HG03095 (cell line): ENCODE measurements around the gene HSPG2.
"Not testable (repeated sequence)": the region's sequence is repeated elsewhere in the genome, so short reads cannot be mapped to it uniquely, and the experiment has no call there.

ENCODE experiments used
- ATAC-seq: cut with Tn5 transposase; IDR thresholded peaks from one replicate; pipeline ENCODE4 v1.9.1; 2021; ENCODE audit warnings: moderate library complexity; ENCODE audit not compliant: unreplicated experiment

HSPG2 gene

DNA sequence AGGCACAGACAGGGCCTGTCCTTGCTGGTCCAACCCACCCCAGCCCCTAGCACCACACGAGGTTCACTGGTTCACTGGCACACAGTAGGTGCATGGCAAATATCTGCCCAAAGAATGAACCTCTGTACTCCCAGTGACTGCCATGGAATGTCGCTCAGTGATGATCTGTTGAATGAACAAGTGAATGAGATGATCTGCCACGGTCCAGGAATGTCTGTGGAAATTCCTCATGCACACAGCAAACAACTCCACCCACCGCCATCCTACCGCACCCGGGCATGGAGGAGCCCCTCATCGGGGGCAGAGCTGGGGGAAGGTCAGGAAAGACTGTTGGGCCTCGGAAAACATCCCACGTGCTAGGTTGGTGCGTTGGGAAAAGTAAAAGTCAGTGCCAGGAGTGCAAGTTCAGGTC, 1.7 kb downstream of the HSPG2 start:
- no peak for ATAC-seq

DNA sequence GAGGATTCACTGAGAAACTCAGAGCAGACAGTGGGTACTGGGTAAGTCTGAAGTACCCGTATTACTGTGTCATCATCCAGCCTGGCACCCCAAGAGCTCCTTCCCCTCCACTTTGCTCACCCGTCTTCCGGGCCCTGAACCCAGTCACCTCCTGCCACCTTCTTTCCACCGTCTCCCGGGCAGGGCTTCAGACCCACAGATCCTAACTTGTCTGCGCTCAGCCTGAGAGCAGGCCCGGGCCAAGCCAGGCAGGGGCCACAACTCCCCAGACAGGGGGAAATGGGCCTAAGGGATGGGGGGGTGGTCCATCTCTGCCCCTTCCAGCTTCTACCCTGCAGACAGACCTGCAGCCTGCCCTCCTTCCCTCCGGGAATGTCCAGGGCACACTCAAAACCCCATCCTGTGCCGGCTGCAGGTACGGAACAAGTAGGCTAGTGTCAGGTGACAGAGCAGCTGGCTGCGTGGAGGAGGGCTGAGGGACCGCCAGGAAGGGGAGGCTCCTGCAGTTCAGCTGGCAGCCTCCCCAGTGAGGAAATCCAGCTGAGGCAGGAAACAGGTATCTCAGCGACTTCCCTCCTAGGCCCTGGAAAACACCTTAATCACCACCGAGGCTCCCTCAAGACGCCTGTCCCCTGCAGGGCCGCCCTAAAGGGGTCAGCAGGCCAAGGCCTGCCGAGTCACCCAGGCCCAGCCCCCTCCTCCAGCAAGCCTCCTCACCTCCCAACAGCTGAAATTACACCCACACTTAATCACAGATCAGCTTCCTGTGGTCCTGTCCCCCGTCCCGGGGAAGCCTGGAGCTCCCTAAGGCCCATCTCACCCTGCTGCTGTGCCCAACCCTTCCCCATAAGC, 3.5 kb downstream of the HSPG2 start:
- ATAC-seq = no peak

DNA sequence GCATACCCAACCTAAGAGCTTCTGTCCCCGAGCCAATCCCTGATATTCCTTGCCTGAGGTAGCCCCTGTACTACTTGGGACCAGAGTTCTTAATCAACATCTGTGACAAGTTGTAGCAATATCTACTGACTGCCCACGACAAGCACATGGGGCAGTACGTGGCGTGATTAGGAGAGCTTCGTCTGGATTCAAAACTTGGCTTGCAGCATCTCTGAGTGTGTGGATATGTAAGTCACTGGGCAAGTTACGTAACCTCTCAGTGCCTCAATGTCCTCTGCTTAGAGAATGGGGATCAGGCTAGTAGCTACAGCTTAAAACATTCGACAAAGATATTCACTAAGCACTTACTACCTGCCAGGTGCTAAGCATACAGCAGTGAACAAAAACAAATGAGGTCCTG, 5.0 kb downstream of the HSPG2 start:
- ATAC-seq = no peak

DNA sequence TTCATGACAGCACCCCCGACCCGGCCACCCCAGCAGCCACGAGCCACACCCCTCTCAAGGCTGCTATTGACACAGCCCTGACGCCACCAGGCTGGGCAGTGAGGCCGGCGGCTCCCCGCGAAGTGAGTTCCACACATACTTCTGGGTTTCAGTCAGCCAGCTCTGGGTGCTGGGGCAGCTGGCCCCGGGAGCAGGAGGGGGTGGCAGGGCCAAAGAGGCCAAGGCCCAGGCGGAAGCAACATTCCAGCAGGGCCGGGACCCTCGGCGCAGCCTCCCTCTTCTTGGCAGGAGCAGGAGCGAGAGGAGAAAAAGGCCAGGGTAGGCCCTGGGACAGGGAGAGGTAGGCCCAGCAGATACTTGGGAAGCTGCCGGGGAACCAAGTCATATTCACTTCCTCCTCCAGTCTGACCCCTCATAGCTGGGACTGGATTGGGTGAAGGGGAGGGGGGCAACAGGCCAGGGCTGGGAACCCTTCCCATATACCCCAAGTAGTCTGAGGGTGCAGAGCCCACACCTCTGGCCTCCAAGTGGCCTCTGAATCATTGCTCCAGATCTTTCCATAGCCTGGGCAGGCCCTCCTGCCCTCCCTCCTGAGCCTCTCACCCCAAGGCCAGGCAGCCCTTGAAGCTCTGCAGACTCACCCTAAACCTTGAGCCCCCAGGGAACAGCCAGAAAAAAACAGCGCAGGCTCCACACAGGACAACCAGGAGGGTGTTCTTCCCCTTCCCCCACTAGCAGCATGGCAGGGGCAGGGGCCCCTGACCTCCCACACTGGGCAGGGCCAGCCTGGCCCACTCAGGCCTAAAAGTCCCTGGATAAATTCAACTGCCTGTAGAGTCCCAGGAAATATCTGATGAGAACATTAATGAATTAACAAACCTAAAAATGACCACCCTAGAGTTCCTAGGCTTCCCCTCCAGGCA, 5.7 kb downstream of the HSPG2 start:
- ATAC-seq = no peak

DNA sequence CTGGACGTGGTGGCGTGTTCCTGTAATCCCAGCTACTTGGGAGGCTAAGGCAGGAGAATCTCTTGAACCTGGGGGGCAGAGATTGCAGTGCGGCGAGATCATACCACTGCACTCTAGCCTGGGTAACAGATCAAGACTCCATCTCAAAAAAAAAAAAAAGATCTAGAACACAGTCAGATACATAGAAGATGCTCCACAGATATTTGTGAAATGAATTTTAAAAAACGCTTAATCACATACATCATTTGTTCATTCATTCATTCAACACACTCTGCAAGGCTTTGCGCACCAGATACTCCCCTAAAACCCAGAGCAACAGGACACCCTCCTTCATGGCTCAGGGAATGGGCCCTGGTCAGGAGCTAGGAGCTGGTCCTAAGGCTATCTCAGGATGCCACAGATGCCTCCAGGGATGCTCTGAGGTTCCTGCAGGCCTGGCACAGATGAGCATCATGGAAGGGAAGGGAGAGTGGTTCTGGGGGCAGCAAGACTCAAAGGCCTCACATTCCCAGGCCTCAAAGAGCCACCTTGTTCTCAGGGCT, 6.4 kb downstream of the HSPG2 start:
- ATAC-seq = no peak

DNA sequence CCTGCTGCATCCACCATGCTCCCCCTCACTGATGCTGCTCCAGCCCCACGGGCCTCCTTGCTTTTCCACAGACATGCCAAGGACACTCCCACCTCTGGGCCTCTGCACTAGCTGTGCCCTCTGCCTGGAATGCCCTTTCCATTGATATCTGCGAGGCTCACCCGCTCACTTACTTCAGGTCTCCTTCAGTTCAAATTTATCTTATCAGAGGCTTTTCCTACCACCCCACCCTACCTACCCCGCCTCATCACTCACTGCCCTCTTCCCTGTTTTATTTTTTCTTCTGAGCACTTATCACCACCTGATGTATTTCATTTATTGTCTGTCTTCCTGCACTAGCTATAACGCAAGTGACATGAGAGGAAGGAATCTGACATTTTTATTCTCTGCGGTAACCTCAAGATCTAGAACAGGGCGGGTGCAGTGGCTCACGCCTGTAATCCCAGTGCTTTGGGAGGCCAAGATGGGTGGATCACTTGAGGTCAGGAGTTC, 7.0 kb downstream of the HSPG2 start:
- no peak for ATAC-seq

DNA sequence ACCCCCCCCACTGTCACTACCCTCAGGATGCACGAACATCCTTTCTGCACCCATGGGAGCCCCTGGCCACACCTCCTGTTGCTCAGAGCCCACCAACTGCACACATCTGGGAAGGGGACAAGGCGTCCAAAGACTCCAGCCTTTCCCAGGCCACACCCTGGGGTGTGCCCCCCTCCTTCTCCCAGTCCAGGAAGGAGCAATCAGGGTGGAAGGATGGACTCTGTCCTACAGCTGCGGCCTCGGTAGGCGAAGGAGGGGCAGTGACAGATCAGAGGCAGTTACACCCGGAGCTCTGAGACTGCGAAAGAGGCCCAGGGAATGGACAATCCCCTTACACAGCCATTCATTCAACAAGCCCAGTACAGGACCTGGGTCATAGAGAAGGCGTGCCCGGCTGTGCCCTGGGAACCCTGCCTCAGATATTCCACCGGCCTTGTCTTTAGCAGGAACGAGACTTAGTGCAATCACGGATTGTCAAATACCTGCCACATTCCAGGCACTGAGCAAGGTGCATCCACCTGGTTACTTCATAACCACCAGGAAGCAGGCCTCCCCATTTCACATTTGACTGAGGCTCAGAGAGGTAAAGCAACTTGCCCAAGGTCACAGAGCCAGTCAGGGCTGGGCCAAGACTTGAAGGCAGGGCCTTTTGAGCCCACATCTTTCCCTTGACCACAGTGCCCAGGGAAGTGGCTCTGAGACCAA, 9.4 kb downstream of the HSPG2 start:
- no peak for ATAC-seq

DNA sequence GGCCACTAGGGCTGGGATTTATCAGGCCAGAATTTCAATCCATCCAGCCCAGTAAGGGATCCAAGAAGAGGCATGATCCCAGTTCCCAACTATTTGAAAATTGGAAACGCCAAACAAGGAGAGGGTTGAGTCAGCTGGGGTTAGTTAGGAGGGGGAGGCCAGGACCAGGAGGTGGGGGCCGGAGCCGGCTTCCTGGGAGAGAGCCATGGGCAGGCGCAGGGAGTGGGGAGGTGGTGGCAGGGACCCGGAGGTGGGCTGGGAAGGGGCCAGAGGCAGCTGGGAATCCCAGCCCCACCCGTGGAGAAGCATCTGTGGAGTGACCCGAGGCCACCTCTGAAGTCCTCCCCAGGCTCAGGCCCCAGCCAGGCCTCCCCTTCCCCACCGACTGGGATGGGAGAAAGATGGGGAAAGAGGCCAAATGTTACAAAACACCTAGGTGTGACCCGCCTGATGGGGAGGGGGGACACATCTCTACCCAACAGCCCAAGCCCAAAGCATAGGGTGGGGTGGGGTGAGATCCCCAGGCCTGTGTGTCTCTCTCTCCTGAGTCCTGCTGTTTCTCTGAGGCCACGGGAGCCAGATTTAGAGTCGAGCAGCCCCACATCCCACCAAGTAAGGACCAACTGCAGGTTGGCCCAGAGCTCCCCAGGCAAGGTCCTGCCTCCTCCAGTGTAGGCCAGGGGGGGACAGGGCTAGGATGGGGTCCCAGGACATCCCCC, 10.1 kb downstream of the HSPG2 start:
- no peak for ATAC-seq

DNA sequence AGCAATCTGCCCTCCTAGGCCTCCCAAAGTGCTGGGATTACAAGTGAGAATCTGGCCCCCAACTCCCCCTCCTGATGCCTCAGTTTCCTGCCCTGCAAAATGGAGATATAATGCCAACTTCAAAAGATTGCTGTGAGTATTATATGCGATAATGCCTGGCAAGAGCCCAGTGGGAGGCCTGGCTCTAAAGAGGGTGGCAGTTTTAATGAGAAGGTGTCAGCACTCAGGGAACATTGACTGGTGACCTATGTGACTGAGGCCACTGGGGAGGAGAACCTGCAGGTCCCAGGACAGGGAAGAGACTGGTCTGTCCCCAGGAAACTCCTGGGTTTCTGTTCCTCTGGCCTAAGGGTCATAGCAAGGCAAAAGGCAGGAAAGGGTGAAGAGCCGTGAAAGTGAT, 11.0 kb downstream of the HSPG2 start:
- ATAC-seq = no peak

DNA sequence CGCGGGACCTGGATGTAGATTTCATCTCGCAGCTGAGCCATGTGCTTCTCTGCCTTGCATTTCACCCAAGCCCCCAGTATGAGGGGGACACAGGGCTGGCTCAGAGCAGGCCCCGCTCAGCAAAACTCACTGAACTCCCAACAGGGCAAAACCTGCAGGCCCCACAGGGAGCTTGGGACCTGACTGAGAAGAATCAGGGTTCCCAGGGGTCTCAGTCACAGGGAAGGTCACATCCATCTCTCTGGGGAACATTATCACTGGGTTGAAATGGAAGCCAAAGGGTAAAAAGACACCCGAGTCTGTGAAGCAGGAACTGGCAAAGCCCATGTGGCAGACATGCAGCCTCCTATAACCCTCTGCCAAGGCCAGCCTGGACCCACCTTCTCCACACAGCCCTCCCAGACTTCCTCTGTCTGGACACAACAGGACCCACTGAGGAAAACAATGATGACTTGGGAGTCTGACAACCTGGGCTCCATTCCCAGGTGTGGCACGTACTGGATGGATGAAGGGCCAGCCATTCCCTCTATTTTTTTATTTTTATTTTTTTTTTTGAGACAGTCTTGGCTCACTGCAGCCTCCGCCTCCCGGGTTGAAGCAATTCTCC, 11.7 kb downstream of the HSPG2 start:
- ATAC-seq = no peak

DNA sequence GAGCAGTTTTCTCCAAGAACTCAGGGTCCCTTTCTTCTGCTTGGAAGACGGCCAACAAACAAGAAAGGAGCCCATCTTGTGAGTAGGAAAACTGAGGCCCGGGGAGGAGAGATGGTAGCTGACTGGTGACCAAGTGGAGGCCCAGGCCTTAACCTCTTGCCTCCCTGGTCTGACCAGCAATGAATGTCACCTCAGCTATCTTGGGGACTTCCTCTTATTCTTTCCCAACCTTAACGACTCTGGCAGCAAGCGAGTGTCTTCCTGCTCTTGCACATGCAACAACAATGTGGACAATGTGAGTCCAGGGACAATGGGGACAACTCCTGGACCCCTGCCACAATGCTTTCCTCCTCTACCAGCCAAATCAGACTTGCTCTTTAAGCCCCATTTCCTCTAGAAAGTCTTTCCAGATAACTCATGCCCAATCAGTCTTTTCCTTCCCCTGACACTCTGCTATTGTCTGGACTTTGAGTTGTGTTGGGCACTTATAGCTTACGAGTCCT, 12.6 kb downstream of the HSPG2 start:
- ATAC-seq = no peak

DNA sequence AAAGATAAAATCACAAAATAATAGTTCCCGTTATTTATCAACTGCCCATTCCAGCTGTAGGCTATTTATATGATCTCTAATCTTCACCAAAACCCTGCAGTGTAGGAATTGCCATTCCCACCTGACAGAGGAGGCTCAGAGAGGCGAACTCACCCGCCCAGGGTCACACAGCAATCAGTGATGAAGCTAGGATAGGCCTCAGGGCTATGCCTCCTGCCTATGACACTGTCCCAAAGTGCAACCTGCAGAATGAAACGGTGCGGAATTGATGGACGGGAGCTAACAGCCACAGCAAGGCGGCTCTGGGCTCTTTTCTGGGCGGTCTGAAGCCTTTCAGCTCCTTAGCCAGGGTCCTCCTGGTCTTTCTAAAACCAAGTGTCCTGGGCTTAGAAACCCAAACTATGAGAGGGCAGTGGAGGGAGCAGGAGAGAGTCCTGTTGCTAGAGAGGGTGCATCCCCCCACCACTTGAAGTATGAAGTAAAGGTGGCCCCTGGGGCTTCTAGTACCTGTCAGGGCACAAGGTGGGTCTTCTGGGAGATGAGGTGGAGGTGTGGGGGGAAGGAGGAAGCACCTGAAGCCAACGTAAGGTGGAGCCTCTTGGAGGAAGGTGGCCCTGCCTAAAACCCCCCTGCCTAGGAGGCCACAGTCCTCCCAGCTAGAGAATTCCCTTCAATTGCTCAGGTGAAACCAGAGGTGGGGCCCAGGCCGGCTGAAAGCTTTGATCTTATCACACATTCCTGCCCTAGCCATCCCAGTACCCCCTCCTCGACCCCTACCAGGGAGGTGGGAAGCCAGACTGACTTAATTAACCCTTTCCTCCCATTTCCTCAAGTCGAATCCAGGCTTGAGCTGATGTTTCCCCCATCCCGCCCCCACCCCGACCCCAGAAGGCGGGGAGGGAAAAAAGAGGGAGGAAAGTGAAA, 14.8 kb downstream of the HSPG2 start:
- ATAC-seq = no peak

DNA sequence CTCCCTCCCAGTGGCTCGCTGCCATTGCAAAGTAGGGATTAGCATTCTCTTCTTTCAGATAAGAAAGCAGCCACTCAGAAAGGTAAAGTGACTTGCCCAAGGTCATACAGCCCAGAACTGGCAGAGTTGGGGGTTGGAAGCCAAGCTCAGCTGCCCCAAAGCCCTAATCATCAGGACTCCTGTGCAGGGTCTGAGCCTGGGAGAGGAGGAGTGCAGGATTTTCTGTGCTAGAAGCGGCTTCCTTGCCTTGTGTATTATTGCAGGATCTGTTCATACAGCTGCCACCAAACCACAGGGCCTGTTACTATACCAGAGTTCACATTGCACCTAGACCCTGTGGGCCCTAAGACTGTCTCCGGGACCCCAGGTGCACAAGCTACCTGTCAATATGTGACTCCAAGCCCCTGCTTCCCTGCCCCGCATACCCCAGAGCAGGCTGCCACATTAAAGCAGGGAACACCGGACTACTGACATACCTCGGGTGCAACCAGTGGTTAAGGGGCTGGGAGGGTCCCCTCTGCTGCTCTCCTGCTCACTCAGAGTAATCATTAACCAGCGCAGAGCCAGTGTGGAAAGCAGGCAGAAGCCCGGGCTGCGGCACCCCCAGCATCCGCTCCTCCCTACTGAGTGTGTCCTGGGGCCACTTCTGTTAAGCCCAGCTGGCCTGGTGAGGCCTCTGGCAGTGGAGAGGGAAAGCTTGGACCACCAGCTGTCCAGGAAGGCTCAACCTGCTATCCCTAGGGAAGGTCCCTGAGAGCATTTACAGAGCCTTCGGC, 15.8 kb downstream of the HSPG2 start:
- ATAC-seq = no peak

DNA sequence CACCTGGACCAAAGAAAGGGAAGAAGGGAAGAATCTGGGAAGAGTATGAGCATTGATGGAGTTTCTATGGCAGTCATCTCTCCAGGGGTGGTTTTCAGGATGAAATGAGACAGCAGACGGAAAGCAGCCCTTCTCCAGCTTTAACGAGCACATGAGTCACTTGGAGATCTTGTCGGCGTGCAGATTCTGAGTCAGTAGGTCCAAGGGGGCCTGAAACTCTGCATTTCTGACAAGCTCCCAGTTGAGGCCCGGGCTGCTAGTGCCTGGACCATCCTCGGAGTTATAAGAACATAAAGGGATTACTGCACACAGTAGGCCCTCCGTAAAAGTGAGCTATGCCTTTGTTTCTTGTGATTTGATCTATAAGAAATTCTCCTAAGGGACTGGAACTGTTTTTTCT, 17.6 kb downstream of the HSPG2 start:
- no peak for ATAC-seq

DNA sequence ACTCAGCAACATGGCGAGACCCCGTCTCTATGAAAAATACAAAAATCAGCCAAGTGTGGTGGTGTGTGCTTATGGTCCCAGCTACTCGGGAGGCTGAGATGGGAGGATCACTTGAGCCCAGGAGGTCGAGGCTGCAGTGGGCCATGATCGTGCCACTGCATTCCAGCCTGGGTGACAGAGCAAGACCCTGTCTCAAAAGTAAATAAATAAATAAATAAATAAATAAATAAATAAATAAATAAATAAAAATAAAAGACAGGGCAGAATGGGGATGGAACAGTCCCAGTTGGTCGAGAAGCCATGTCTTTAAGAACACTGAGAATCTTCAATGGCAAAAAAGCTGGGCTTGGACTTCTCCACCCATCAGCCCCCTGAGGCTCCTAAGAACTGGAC, 19.9 kb downstream of the HSPG2 start:
- not testable (repeated sequence) for ATAC-seq

DNA sequence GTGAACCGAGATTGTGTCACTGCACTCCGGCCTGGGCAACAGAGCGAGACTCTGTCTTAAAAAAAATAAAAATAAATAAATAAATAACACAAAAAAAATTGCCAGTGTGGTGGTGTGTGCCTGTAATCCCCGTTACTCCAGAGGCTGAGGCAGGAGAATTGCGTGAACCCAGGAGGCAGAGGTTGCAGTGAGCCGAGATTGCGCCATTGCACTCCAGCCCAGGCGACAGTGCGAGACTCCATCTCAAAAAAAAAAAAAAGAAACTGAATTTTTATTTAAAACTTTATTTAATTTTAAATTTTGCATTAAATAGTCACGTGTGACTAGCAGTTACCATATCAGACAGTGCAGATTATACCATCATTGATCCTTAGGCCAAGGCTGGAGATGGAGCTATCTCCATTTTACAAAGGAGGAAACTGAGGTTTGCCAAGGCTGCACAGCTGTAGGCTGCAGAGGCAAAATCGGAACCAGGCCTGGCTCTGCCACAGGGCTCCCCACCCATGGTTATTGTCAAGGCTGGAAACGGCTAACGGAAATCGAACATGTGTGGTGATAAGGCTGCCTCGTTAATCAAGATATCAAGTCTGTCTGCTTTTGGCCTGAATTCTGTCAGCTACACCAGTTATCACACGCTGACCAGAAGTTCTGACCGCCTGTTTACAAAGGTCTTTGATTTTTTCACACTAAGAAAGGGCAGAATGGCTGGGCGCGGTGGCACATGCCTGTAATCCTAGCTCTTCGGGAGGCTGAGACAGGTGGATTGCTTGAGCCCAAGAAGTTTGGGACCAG, 20.5 kb downstream of the HSPG2 start:
- ATAC-seq = no peak
